Measurements from ENCODE around the gene TMEM14C.
"Not testable (repeated sequence)": the region's sequence is repeated elsewhere in the genome, so short reads cannot be mapped to it uniquely, and the experiment has no call there.

TMEM14C gene

DNA sequence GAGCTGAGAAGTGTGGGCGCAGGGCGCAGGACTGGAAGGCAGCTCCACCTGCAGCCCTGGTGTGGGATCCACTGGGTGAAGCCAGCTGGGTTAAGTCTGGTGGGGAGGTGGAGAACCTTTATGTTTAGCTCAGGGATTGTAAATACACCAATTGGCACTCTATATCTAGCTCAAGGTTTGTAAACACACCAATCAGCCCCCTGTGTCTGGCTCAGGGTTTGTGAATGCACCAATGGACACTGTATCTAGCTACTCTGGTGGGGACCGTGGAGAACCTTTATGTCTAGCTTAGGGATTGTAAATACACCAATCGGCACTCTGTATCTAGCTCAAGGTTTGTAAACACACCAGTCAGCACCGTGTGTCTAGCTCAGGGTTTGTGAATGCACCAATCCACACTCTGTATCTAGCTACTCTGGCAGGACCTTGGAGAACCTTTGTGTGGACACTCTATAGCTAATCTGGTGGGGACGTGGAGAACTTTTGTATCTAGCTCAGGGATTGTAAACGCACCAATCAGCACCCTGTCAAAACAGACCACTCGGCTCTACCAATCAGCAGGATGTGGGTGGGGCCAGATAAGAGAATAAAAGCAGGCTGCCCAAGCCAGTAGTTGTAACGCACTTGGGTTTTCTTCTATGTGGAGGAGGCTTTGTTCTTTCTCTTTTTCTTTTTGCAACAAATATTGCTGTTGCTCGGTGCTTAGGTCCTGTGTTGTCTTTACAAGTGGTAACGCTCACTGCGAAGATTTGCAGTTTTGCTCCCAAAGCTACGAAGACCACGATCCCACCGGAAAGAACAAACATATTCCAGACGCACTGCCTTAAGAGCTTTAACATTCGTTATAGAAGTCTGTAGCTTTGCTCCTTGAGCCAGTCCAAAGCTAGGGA, 1.7 kb upstream of the TMEM14C start:
- DNase-seq (ENCODE audit: low spot score): not testable (repeated sequence)

- DNase-seq (ENCODE audit: low spot score): no peak
Measured at GRCh38 chr6:10721850-10722569, 860 bp upstream of the TMEM14C start.

DNA sequence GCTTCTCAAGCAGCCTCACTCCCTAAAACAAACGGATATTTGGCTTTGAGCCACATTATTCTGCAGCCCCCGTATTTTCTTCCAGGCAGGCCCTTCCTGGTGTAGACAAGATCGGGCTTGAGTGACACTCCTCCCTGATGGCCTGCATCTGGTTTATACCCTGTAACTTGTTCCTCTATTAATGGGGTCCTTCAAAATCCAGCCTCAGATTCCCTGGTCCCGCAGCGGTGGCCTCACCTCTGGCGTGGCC, 375 bp upstream of the TMEM14C start:
- DNase-seq (ENCODE audit: low spot score): no peak

- no peak for DNase-seq (ENCODE audit: low spot score)
Measured at GRCh38 chr6:10723567-10723881, 654 bp downstream of the TMEM14C start.

DNA sequence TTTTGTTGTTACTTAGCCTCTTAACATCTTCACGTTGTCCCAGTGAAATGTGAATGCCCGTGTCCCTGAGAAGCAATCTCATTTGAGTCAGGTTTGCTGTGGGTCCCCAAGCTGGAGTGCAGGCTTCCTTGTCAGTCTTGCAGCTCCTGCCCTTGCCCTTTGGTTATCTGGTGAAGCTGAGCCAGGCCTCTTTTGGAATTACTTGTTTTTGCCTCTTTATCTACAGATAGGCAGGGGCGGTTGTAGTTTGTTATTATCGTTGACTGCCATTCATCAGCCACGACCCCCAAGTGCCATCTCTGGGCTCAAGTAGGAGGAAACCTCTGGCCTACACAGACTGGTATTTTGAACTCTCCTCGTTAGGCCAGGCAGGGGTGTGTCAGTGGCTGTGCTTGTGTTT, 2.2 kb downstream of the TMEM14C start:
- DNase-seq (ENCODE audit: low spot score): no peak

GRCh38 chr6:10725716-10726115, 2.8 kb downstream of the TMEM14C start:
- no peak for DNase-seq (ENCODE audit: low spot score)

DNA sequence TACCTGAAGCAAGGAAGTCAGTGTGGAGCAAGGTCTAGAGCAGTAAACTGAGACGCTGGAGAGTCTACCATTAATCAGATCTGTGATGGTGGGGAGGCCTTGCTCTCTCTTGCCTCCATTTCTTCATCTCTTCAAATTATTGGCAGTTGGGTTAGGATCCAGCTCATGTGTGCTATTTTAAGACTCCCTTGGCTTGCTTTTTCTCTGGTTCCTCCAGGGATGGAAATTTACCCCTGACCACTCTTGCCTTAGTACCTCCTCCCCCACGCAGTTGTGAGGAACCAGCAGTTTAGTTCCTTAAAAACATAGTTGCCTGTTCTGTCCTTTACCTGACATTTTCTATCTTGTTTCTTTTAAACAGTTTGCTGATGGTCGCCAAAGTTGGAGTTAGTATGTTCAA, 7.4 kb downstream of the TMEM14C start:
- no peak for DNase-seq (ENCODE audit: low spot score)

DNA sequence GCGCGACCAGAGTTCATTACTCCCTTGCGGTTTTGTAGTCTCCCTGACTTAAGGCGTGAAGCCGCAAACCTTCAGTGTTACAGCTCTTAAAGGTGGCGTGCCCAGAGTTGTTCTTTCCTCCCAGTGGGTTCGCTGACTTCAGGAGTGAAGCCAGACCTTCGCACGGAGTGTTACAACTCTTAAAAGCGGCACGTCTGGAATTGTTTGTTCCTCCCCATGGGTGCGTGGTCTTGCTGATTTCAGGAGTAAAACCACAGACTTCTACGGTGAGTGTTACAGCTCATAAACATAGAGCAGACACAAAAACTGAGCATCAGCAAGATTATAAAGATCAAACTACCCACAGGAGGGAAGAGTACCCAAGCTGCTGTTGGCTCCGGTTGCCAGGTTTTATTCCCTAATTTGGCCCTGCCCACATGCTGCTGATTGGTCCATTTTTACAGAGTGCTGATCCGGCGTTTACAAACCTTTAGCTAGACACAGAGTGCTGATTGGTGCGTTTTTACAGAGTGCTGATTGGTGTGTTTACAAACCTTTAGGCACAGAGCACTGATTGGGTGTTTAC, 10.4 kb downstream of the TMEM14C start:
- no peak for DNase-seq (ENCODE audit: low spot score)

DNA sequence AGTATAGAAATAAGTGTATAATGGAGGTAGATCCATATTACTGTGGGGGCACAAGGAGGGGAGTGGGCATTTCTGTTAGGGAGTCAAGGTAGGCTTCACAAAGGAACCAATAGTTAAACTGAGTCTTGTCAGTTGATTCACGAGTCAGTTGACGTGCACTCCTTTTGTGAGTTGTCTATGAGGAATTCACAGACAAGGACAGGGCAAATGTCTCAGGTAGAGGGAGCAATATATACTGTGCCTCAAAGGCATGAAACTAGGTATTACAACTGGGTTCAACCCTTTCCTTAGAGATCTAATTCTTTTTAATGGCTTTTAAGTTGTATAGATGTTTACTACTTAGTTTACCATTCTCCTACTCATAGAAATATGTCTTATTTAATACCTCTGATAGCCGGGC, 11.0 kb downstream of the TMEM14C start:
- no peak for DNase-seq (ENCODE audit: low spot score)

DNA sequence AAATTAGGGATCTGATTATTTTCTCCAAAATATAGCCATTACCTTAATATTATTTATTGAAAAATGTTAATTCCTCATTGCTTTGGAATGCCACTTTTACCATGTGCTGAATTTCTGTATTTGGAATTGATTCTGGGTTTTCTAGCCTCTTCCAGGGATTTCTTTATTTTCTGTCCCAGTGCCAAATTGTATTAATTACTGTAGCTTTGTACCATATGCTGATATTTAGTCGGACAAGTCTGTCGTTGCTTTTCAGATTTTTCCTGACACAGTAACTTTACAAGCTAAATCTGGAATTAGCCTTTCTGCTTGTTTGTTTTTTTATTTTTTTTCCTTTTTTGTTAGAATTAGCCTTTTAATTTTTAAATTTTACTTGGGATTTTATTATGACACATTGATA, 13.9 kb downstream of the TMEM14C start:
- no peak for DNase-seq (ENCODE audit: low spot score)

- no peak for DNase-seq (ENCODE audit: low spot score)
Measured at GRCh38 chr6:10740061-10740460, 17.2 kb downstream of the TMEM14C start.

DNA sequence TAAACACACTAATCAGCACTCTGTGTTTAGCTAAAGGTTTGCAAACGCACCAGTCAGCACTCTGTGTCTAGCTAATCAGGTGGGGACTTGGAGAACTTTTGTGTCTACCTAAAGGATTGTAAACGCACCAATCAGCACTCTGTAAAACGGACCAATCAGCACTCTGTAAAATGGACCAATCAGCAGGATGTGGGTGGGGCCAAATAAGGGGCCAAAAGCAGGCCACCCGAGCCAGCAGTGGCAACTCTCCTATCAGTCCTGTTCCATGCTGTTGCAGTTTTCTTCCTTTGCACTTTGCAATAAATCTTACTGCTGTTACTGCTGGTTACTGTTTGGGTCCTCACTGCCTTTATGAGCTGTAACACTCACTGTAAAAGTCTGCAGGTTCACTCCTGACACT, 18.8 kb downstream of the TMEM14C start:
- not testable (repeated sequence) for DNase-seq (ENCODE audit: low spot score)

GRCh38 chr6:10742251-10742650, 19.4 kb downstream of the TMEM14C start:
- no peak for DNase-seq (ENCODE audit: low spot score)

GRCh38 chr6:10743515-10743914, 20.6 kb downstream of the TMEM14C start:
- DNase-seq (ENCODE audit: low spot score): no peak

- DNase-seq (ENCODE audit: low spot score): no peak
Measured at GRCh38 chr6:10745116-10745515, 22.2 kb downstream of the TMEM14C start.

- DNase-seq (ENCODE audit: low spot score): no peak
Measured at GRCh38 chr6:10746915-10747250, 24.0 kb downstream of the TMEM14C start.

DNA sequence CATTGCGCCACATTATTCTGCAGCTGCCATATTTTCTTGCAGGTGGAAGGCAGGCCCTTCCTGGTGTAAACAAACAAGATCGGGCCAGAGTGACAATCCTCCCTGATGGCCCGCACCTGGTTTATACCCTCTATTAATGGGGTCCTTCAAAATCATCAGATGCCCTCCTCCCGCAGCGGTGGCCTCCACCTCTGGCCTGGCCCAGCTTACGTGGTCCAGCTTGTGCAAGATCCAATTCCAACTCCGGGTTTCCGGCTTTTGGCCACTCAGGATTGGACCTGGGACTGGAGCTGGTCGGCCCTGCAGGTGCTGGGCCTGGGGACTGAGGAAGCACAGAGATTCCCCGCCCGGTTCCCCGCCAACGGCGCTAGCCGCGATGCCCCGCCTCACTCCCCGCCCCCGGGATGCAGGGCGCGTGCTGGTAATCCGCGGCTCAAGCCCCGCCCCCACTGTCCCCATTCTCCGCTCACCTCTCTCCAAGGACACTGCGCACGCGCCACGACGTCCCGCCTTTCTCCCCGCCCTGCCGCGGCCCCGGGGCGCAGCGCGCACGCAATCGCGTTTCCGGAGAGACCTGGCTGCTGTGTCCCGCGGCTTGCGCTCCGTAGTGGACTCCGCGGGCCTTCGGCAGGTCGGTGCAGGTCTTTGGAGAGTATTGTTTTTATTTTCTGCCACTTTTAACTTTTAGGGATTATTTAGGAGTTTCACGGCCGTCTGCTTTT, 24.5 kb downstream of the TMEM14C start, which contains the start of gene TMEM14B:
Gene TMEM14B (plus strand): TSS at position 555 of the 722 bp plus-strand sequence. CDS start 1,441 bp downstream, outside the sequence.
- DNase-seq (ENCODE audit: low spot score): peak; percentile 100

- no peak for DNase-seq (ENCODE audit: low spot score)
Measured at GRCh38 chr6:10749734-10750133, 26.9 kb downstream of the TMEM14C start.

DNA sequence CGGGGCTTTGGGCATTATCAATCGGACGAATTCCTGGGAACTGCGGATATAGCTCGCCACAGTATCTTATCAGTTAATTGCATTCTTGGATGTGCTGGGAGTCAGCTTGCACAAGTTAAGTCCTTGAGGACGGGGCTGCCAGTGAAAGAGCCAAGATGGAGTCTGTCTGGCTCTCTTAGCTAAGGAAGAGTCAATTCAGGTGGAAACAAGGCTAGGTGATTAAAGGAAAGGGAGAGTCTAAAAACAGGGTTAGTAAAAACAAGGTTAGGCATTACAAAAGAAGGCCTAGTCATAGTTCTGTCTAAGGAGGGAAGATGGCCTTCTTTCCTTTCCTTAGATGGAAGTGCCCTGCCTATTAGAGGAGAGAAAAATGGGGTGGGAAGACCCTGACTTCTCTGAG, 27.7 kb downstream of the TMEM14C start:
- not testable (repeated sequence) for DNase-seq (ENCODE audit: low spot score)

DNA sequence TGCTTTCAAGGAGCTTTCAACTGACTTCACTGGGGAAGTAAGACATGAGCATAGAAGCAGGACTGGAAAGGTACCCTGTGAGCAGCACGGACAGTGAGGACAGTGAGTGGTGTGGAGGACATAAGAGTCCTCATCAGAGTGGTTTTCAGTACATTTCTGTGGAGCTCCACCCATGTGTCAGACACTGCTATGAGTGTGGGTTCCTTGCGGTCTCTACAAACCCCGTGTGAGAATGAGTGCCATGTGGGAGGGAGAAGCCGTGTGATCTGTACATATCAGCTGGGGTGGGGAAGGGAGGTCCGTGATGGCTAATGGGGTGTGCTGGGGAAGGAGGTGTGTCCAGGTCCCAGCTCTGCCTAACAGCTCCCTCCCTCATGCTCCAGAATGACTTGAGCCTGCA, 28.9 kb downstream of the TMEM14C start:
- DNase-seq (ENCODE audit: low spot score): not testable (repeated sequence)

GRCh38 chr6:10756085-10756484, 33.2 kb downstream of the TMEM14C start:
- no peak for DNase-seq (ENCODE audit: low spot score)

- peak; percentile 72 for DNase-seq (ENCODE audit: low spot score)
Measured at GRCh38 chr6:10759312-10759839, 36.5 kb downstream of the TMEM14C start.

Data from GM03348 (cell line).